Right lobe of liver (tissue), 6 donors: Measurements from ENCODE around the gene ADARB1. TPM values are rescaled to one million over a fixed set of nuclear protein-coding genes. Genes with fewer than 3 reads are reported as not detected.

ENCODE experiments used
- ATAC-seq, 4 donors: fragments of 200-7000 bp; cut with Tn5 transposase; one replicate each; pipeline ENCODE4 v1.9.1; 2020; ENCODE audit warnings: mild to moderate bottlenecking in 4 of 4, moderate library complexity in 4 of 4
- DNase-seq, 3 donors: peaks; one replicate each; pipeline ENCODE4 v3.0.0-alpha.2; 2020
- H3K27ac ChIP-seq, 3 donors: fragments of 200-600 bp; one replicate each; pipeline ENCODE4 v1.8.0; 2022
- H3K27me3 ChIP-seq, 2 donors: fragments of 200-600 bp; one replicate each; pipeline ENCODE4 v1.8.0; 2022
- H3K36me3 ChIP-seq, 4 donors: fragments of 200-600 bp; sonication (generic) in 1 of 4; one replicate each; pipeline versions ENCODE4 v1.5.1 to v1.8.0; 2017 to 2022; ENCODE audit warnings: control low read depth in 1 of 4
- H3K4me1 ChIP-seq, 4 donors: fragments of 200-600 bp; sonication (generic) in 1 of 4; one replicate each; pipeline versions ENCODE4 v1.5.1 to v1.8.0; 2017 to 2022; ENCODE audit warnings: control low read depth in 1 of 4
- H3K4me3 ChIP-seq, 3 donors: fragments of 200-600 bp; one replicate each; pipeline ENCODE4 v1.8.0; 2022
- H3K9me3 ChIP-seq, 4 donors: fragments of 200-600 bp; sonication (generic) in 1 of 4; one replicate each; pipeline versions ENCODE4 v1.5.1 to v1.8.0; 2017 to 2022; ENCODE audit warnings: control low read depth in 1 of 4
- POLR2A ChIP-seq: fragments of 450-650 bp; IDR thresholded peaks from one replicate; pipeline ENCODE4 v1.6.1; 2017; ENCODE audit warnings: antibody characterized with exemption, mild to moderate bottlenecking
- WGBS: methylation state at CpG from one replicate; pipeline ENCODE4 v1.1.6; 2018; ENCODE audit warnings: low coverage, low lambda C conversion rate; ENCODE audit not compliant: insufficient coverage; ENCODE audit errors: missing lambda C conversion rate; 5-methylcytosine and 5-hydroxymethylcytosine counted together
- intact Hi-C, 2 donors: fragments of 100-400 bp; cut with DNase I; formaldehyde crosslinking; loops; one replicate each; pipeline versions ENCODE4 v1.11.2 to v1.14.1; 2022
- total RNA-seq, 6 experiments: library from RNA; depleted of rRNA in 2 of 6; stranded (reverse); fragments of >200 nt in 2 of 6; fragmentation: NEBNext Ultra II Directional in 3 of 6; extraction: Animal tissue kit (Norgen Biotek cat#: 25700) in 3 of 6; gene quantifications; one replicate each; pipeline versions ENCODE4 v1.1.0 to v1.2.4, GENCODE V29; 2016 to 2023
- TF ChIP-seq, protein P1 (sequence below), 4 donors: fragments of 200-600 bp in 3 of 4; fragments of 450-650 bp in 1 of 4; IDR thresholded peaks; one replicate each; pipeline versions ENCODE4 v1.5.1 to v1.8.0; 2016 to 2022; ENCODE audit warnings: antibody characterized with exemption in 4 of 4, mild to moderate bottlenecking in 2 of 4
- donor health status: DM: no; HTN: yes; CAD: no.
- donor health status: DM: no; HTN: no; CAD: no.
- donor health status: DM: no; HTN: no; CAD: no.
- donor health status: DM: no; HTN: yes; CAD: no.
- donor health status: DM: no; HTN: yes; CAD: no.

ADARB1 gene
- total RNA-seq, 6 experiments from 2014 or later = 4.7 to 9.9 (median 8.6) TPM

DNA sequence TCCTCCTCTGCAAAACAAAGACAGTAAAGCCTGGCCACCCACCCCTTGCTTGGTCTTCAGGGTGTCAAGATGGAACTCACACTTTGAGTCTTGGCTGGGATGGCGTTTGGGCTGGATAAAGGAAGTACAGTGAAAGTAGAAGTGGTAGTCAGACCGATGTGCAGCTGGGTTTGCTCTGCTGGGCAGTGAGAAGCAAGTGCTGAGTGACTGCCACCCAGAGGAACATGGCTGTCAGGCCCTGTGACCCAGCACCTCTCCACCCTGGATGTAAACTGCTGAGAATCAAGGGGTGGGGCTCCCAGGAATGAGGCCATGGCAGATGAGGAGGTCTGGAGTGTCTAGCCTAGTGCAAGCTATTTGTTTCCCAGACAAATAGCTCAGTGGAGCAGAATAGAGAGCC, 162.1 kb downstream of the ADARB1 start:
- 65% methylated on average over 2 of the region's 2 CpGs for WGBS
- intact Hi-C loops = no loop called here
- no peak for ATAC-seq
- no peak overlapping the region for H3K27ac ChIP-seq
- H3K4me3 ChIP-seq = no peak overlapping the region
- no peak for DNase-seq
- no peaks in the 10 kb centered on the region for H3K4me1 ChIP-seq
- no peaks in the 10 kb centered on the region for H3K36me3 ChIP-seq
- no peaks in the 10 kb centered on the region for H3K27me3 ChIP-seq
- no peaks in the 10 kb centered on the region for H3K9me3 ChIP-seq
- TF ChIP-seq, protein P1, sequence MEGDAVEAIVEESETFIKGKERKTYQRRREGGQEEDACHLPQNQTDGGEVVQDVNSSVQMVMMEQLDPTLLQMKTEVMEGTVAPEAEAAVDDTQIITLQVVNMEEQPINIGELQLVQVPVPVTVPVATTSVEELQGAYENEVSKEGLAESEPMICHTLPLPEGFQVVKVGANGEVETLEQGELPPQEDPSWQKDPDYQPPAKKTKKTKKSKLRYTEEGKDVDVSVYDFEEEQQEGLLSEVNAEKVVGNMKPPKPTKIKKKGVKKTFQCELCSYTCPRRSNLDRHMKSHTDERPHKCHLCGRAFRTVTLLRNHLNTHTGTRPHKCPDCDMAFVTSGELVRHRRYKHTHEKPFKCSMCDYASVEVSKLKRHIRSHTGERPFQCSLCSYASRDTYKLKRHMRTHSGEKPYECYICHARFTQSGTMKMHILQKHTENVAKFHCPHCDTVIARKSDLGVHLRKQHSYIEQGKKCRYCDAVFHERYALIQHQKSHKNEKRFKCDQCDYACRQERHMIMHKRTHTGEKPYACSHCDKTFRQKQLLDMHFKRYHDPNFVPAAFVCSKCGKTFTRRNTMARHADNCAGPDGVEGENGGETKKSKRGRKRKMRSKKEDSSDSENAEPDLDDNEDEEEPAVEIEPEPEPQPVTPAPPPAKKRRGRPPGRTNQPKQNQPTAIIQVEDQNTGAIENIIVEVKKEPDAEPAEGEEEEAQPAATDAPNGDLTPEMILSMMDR (IDR thresholded peaks at IDR 0.05) = no peak
- no peak for TF ChIP-seq POLR2A

DNA sequence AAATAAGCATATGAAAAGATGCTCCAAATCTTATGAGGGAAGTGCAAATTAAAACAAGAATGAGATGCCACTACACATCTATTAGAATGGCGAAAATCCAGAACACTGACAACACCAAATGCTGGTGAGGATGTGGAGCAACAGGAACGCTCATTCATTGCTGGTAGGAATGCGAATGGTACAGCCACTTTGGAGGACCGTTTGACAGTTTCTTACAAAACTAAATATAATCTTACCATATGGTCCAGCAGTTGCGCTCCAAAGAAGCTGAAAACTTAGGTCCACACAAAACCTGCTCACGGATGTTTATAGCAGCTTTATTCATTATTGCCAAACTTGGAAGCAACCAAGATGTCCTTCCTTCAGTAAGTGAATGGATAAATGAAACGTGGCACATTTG, 163.0 kb downstream of the ADARB1 start:
- ATAC-seq (no peak), DNase-seq (no peak)
- no peaks in the 10 kb centered on the region for H3K4me1 ChIP-seq
- intact Hi-C loops = no loop called here
- 83% methylated on average over 7 of the region's 7 CpGs for WGBS
- TF ChIP-seq POLR2A = no peak
- TF ChIP-seq, protein P1 (IDR thresholded peaks at IDR 0.05) = no peak
- no peak overlapping the region for H3K27ac ChIP-seq
- H3K9me3 ChIP-seq = no peaks in the 10 kb centered on the region
- no peaks in the 10 kb centered on the region for H3K36me3 ChIP-seq
- no peaks in the 10 kb centered on the region for H3K27me3 ChIP-seq
- H3K4me3 ChIP-seq = no peak overlapping the region

DNA sequence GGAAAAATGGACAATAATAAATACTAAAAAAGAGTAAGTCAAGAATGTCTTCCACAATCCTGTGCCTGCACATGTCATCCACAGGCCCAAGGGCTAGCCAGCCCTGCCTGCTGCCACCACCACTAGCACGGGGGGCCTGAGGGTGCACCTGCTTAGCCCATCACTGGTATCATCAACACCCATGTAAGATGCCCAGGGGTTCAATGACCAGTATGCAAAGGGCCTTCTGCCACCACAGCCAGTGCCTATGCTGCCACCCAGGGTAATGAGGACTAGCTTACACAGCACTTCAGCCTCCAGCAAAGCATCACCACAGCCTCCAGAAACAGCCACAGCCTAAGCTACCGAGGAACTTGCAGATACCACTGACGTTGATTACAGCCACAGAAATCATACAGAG, 167.0 kb downstream of the ADARB1 start:
- intact Hi-C loops = no loop called here
- H3K27ac ChIP-seq = no peak overlapping the region
- H3K4me3 ChIP-seq = no peak overlapping the region
- 92% methylated on average over 2 of the region's 3 CpGs for WGBS
- H3K27me3 ChIP-seq = no peaks in the 10 kb centered on the region
- ATAC-seq (no peak), DNase-seq (no peak)
- no peak for TF ChIP-seq POLR2A
- TF ChIP-seq, protein P1 (IDR thresholded peaks at IDR 0.05) = no peak
- H3K9me3 ChIP-seq = peaks cover 0 to 6% (median 0%) of the 10 kb centered on the region in 4 donors
- no peaks in the 10 kb centered on the region for H3K36me3 ChIP-seq
- no peaks in the 10 kb centered on the region for H3K4me1 ChIP-seq

DNA sequence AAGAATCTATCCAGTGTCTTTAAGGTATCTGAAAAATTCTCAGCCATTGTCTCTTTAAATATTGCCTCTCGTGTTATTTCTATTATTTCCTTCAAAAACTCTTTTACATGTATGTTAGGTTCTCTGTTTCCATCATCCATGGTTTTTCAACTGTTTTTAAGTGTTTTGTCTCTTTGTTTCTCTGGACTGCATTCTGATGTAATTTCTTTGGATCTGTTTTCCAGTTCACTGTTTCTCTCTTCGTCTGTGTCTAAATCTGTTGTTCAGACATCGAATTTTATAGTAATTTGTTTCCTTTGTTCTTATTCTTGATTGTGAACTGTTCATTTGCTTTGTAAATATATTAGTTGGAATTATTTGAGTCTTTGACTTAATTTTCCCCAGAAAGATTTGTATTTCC, 169.2 kb downstream of the ADARB1 start:
- DNase-seq = no peak
- H3K27me3 ChIP-seq = no peaks in the 10 kb centered on the region
- peaks cover 0 to 6% (median 0%) of the 10 kb centered on the region in 4 donors for H3K4me1 ChIP-seq
- H3K36me3 ChIP-seq = no peaks in the 10 kb centered on the region
- H3K27ac ChIP-seq = no peak overlapping the region
- no peak overlapping the region for H3K4me3 ChIP-seq
- peaks cover 0 to 6% (median 0%) of the 10 kb centered on the region in 4 donors for H3K9me3 ChIP-seq
- TF ChIP-seq, protein P1 (IDR thresholded peaks at IDR 0.05) = no peak
- no peak for TF ChIP-seq POLR2A
- intact Hi-C loops = no loop called here
- ATAC-seq = no peak
- 29% methylated on average over 3 of the region's 3 CpGs for WGBS

DNA sequence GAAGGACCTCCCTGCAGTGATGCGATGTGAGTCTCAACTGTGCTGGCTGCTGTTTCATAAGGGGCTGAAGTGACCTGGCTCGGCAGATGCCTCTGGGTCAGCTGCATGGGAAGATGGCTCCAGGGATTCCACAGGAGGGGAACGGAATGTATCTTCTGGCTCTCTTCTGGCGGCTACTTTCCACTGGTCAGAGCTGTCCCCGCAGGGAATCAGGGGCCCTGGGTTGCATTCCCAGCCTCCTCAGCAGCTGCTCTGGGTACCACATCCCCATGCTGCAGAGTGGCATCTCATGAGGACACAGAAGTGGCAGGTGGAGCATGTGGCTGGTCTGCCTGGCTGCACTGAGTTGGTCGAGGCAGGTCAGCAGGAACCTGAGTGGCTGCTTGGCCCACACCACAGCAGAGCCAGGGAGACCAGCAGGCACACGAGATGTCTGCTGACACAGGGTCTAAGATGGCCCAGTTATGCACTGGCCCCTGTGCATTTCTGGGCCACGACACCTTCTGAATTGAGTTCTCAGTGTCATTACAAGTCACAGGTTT, 170.5 kb downstream of the ADARB1 start:
- H3K36me3 ChIP-seq = no peaks in the 10 kb centered on the region
- H3K9me3 ChIP-seq = peaks cover 0 to 6% (median 0%) of the 10 kb centered on the region in 4 donors
- H3K4me3 ChIP-seq = no peak overlapping the region
- H3K4me1 ChIP-seq = peaks cover 0 to 6% (median 0%) of the 10 kb centered on the region in 4 donors
- no peaks in the 10 kb centered on the region for H3K27me3 ChIP-seq
- ATAC-seq (peak in 1 of 4 donors; percentile 31), DNase-seq (no peak)
- TF ChIP-seq, protein P1 (IDR thresholded peaks at IDR 0.05) = no peak
- TF ChIP-seq POLR2A = no peak
- intact Hi-C loops = no loop called here
- WGBS = 88% methylated on average over 3 of the region's 8 CpGs
- H3K27ac ChIP-seq = no peak overlapping the region
